HEK293 (cell line): ENCODE results near the gene NXN.
A peak's percentile ranks its signal among the peaks of the same experiment; 100 is the strongest.

Experiments used
- OSR2 ChIP-seq: fragments of 450-650 bp; formaldehyde crosslinking; IDR thresholded peaks from 2 replicates; pipeline ENCODE4 v1.5.1; 2016; ENCODE audit warnings: missing biosample characterization, missing genetic modification characterization
- ZNF140 ChIP-seq: fragments of 450-650 bp; formaldehyde crosslinking; IDR thresholded peaks from 2 replicates; pipeline ENCODE4 v1.5.1; 2016; ENCODE audit warnings: missing biosample characterization, missing genetic modification characterization
- ZNF239 ChIP-seq: fragments of 450-650 bp; formaldehyde crosslinking; IDR thresholded peaks from 2 replicates; pipeline ENCODE4 v1.5.1; 2016; ENCODE audit warnings: missing biosample characterization, missing genetic modification characterization
- ZNF335 ChIP-seq: fragments of 450-650 bp; formaldehyde crosslinking; conservative IDR thresholded peaks from 2 replicates; pipeline ENCODE4 v1.5.1; 2016; ENCODE audit warnings: missing biosample characterization, missing genetic modification characterization
- TF ChIP-seq, protein P1 (sequence below): fragments of 450-650 bp; formaldehyde crosslinking; IDR thresholded peaks from 2 replicates; pipeline ENCODE4 v1.5.1; 2016; ENCODE audit warnings: missing biosample characterization, missing genetic modification characterization
- TF ChIP-seq, protein P2 (sequence below): fragments of 450-650 bp; formaldehyde crosslinking; IDR thresholded peaks from 2 replicates; pipeline ENCODE4 v1.5.1; 2016; ENCODE audit warnings: missing biosample characterization, missing genetic modification characterization
- TF ChIP-seq, protein P3 (sequence below): fragments of 450-650 bp; formaldehyde crosslinking; conservative IDR thresholded peaks from 2 replicates; pipeline ENCODE4 v1.5.1; 2016; ENCODE audit warnings: low read depth, missing biosample characterization, missing genetic modification characterization
- TF ChIP-seq, protein P4 (sequence below): fragments of 450-650 bp; formaldehyde crosslinking; IDR thresholded peaks from 2 replicates; pipeline ENCODE4 v1.5.1; 2016; ENCODE audit warnings: missing biosample characterization, missing genetic modification characterization
- TF ChIP-seq, protein P5 (sequence below): fragments of 450-650 bp; formaldehyde crosslinking; IDR thresholded peaks from 2 replicates; pipeline ENCODE4 v1.5.1; 2016; ENCODE audit warnings: missing biosample characterization, missing genetic modification characterization

DNA sequence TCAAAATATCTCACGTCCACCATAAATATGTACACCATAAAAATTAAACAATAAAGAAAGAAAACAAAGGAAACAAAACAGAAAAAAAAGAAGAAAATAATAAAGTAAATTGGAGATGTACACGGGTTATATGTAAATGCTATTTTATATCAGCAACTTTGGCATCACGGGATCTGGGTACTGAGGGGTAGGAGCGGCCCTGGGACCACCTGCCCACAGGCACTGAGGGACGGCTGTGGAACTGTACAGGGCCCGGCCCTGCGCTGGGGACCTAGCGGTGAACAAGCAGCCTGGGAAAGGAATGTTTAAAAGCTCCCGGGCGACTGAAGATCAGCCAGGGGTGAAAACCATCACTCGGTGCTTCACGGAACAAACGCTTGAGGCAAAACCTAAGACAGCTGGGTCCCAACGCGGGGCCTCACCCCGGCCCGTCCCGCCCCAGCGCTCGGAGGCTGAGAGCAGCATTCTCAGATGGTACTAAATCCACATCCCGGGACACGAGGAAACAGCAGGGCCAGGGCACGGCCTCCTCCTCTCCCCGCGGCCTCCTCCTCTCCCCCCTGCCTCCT is 31.2 kb downstream of the NXN start:
- TF ChIP-seq, protein P1, sequence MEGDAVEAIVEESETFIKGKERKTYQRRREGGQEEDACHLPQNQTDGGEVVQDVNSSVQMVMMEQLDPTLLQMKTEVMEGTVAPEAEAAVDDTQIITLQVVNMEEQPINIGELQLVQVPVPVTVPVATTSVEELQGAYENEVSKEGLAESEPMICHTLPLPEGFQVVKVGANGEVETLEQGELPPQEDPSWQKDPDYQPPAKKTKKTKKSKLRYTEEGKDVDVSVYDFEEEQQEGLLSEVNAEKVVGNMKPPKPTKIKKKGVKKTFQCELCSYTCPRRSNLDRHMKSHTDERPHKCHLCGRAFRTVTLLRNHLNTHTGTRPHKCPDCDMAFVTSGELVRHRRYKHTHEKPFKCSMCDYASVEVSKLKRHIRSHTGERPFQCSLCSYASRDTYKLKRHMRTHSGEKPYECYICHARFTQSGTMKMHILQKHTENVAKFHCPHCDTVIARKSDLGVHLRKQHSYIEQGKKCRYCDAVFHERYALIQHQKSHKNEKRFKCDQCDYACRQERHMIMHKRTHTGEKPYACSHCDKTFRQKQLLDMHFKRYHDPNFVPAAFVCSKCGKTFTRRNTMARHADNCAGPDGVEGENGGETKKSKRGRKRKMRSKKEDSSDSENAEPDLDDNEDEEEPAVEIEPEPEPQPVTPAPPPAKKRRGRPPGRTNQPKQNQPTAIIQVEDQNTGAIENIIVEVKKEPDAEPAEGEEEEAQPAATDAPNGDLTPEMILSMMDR (tag by site-specific recombination) = no peak
- TF ChIP-seq, protein P2, sequence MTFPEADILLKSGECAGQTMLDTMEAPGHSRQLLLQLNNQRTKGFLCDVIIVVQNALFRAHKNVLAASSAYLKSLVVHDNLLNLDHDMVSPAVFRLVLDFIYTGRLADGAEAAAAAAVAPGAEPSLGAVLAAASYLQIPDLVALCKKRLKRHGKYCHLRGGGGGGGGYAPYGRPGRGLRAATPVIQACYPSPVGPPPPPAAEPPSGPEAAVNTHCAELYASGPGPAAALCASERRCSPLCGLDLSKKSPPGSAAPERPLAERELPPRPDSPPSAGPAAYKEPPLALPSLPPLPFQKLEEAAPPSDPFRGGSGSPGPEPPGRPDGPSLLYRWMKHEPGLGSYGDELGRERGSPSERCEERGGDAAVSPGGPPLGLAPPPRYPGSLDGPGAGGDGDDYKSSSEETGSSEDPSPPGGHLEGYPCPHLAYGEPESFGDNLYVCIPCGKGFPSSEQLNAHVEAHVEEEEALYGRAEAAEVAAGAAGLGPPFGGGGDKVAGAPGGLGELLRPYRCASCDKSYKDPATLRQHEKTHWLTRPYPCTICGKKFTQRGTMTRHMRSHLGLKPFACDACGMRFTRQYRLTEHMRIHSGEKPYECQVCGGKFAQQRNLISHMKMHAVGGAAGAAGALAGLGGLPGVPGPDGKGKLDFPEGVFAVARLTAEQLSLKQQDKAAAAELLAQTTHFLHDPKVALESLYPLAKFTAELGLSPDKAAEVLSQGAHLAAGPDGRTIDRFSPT = no peak
- TF ChIP-seq OSR2 (tag by site-specific recombination) (no peak), ZNF335 (tag by site-specific recombination) (0 out of 2 replicates have a peak, but pooled peaks have one; percentile 31), ZNF239 (no peak), ZNF140 (tag by site-specific recombination) (no peak)
- TF ChIP-seq, protein P3, sequence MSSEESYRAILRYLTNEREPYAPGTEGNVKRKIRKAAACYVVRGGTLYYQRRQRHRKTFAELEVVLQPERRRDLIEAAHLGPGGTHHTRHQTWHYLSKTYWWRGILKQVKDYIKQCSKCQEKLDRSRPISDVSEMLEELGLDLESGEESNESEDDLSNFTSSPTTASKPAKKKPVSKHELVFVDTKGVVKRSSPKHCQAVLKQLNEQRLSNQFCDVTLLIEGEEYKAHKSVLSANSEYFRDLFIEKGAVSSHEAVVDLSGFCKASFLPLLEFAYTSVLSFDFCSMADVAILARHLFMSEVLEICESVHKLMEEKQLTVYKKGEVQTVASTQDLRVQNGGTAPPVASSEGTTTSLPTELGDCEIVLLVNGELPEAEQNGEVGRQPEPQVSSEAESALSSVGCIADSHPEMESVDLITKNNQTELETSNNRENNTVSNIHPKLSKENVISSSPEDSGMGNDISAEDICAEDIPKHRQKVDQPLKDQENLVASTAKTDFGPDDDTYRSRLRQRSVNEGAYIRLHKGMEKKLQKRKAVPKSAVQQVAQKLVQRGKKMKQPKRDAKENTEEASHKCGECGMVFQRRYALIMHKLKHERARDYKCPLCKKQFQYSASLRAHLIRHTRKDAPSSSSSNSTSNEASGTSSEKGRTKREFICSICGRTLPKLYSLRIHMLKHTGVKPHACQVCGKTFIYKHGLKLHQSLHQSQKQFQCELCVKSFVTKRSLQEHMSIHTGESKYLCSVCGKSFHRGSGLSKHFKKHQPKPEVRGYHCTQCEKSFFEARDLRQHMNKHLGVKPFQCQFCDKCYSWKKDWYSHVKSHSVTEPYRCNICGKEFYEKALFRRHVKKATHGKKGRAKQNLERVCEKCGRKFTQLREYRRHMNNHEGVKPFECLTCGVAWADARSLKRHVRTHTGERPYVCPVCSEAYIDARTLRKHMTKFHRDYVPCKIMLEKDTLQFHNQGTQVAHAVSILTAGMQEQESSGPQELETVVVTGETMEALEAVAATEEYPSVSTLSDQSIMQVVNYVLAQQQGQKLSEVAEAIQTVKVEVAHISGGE (tag by site-specific recombination) = no peak
- TF ChIP-seq, protein P4, sequence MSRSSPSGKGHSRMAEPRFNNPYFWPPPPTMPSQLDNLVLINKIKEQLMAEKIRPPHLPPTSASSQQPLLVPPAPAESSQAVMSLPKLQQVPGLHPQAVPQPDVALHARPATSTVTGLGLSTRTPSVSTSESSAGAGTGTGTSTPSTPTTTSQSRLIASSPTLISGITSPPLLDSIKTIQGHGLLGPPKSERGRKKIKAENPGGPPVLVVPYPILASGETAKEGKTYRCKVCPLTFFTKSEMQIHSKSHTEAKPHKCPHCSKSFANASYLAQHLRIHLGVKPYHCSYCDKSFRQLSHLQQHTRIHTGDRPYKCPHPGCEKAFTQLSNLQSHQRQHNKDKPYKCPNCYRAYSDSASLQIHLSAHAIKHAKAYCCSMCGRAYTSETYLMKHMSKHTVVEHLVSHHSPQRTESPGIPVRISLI (tag by site-specific recombination) = no peak
- TF ChIP-seq, protein P5, sequence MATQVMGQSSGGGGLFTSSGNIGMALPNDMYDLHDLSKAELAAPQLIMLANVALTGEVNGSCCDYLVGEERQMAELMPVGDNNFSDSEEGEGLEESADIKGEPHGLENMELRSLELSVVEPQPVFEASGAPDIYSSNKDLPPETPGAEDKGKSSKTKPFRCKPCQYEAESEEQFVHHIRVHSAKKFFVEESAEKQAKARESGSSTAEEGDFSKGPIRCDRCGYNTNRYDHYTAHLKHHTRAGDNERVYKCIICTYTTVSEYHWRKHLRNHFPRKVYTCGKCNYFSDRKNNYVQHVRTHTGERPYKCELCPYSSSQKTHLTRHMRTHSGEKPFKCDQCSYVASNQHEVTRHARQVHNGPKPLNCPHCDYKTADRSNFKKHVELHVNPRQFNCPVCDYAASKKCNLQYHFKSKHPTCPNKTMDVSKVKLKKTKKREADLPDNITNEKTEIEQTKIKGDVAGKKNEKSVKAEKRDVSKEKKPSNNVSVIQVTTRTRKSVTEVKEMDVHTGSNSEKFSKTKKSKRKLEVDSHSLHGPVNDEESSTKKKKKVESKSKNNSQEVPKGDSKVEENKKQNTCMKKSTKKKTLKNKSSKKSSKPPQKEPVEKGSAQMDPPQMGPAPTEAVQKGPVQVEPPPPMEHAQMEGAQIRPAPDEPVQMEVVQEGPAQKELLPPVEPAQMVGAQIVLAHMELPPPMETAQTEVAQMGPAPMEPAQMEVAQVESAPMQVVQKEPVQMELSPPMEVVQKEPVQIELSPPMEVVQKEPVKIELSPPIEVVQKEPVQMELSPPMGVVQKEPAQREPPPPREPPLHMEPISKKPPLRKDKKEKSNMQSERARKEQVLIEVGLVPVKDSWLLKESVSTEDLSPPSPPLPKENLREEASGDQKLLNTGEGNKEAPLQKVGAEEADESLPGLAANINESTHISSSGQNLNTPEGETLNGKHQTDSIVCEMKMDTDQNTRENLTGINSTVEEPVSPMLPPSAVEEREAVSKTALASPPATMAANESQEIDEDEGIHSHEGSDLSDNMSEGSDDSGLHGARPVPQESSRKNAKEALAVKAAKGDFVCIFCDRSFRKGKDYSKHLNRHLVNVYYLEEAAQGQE (tag by site-specific recombination) = no peak
